Esophagus squamous epithelium (tissue), 5 donors: ENCODE data around the gene PDZRN4. TPM values are rescaled to one million over a fixed set of nuclear protein-coding genes. Genes with fewer than 3 reads are reported as not detected.
"Not testable (repeated sequence)": the region's sequence is repeated elsewhere in the genome, so short reads cannot be mapped to it uniquely, and the experiment has no call there.

Source experiments
- DNase-seq: peaks from one replicate; lab custom pipeline; 2025; lab: John Stamatoyannopoulos, UW
- H3K27ac ChIP-seq, 4 donors: fragments of 200-600 bp; sonication (generic); one replicate each; pipeline ENCODE4 v1.5.1; 2016 to 2019; ENCODE audit warnings: mild to moderate bottlenecking in 1 of 4
- H3K27me3 ChIP-seq, 4 donors: fragments of 200-600 bp; sonication (generic); 1 replicate in 3 of 4; 2 replicates in 1 of 4; pipeline versions ENCODE4 v1.5.1 to v1.6.0; 2017 to 2021; ENCODE audit warnings: antibody characterized with exemption in 1 of 4
- H3K36me3 ChIP-seq, 3 donors: fragments of 200-600 bp; sonication (generic); one replicate each; pipeline ENCODE4 v1.5.1; 2016 to 2019
- H3K4me1 ChIP-seq, 3 donors: fragments of 200-600 bp; sonication (generic); one replicate each; pipeline ENCODE4 v1.5.1; 2017 to 2019
- H3K4me3 ChIP-seq, 4 donors: fragments of 200-600 bp; sonication (generic); 1 replicate in 3 of 4; 2 replicates in 1 of 4; pipeline ENCODE4 v1.5.1; 2016 to 2019; ENCODE audit warnings: mild to moderate bottlenecking in 2 of 4, moderate library complexity in 1 of 4
- H3K9me3 ChIP-seq, 3 donors: fragments of 200-600 bp; sonication (generic); one replicate each; pipeline ENCODE4 v1.5.1; 2016 to 2019
- POLR2A ChIP-seq, 4 donors: fragments of 450-650 bp; IDR thresholded peaks; one replicate each; pipeline ENCODE4 v1.6.1; 2017; ENCODE audit warnings: antibody characterized with exemption in 4 of 4, mild to moderate bottlenecking in 4 of 4, moderate library complexity in 3 of 4
- WGBS, 2 donors: methylation state at CpG; one replicate each; pipeline ENCODE4 v1.1.5; 2018; 5-methylcytosine and 5-hydroxymethylcytosine counted together
- intact Hi-C: fragments of 100-400 bp; cut with DNase I; formaldehyde crosslinking; loops from one replicate; pipeline ENCODE4 v1.15.0; 2022
- total RNA-seq, 4 donors: library from RNA; depleted of rRNA; stranded (reverse); fragments of >200 nt; gene quantifications; one replicate each; pipeline ENCODE4 v1.1.0, GENCODE V29; 2016
- TF ChIP-seq, protein P1 (sequence below), 6 experiments: fragments of 450-650 bp in 4 of 6; fragments of 200-600 bp in 2 of 6; sonication (generic) in 2 of 6; IDR thresholded peaks; one replicate each; pipeline ENCODE4 v1.5.1; 2016 to 2019; ENCODE audit warnings: antibody characterized with exemption in 6 of 6, mild to moderate bottlenecking in 4 of 6, moderate library complexity in 4 of 6
- donor health status: DM: yes; HTN: yes; CAD: no.

PDZRN4 gene
- total RNA-seq, 4 donors from 2014 or later = 0.31 to 22.5 (median 2.1) TPM

DNA sequence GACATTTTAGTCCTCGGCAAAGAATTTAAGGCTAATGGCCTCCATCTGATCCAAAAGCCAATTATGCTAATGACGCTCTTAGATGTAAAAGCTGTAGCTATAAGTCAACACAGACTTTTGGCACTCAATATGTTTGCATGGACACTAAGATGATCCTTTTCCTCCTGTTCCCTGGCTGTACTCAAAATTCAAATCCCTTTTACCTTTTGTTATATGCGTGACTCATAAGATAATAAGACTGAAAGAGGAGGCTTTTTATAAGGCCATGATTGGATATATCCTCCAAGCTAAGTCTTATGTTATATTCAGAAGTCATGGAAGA, 89.8 kb downstream of the PDZRN4 start:
- Histone ChIP-seq H3K4me3 (no peak overlapping the region), H3K9me3 (no peaks in the 10 kb centered on the region), H3K27me3 (peaks cover 0 to 3% (median 0%) of the 10 kb centered on the region in 4 donors), H3K27ac (no peak overlapping the region), H3K36me3 (no peaks in the 10 kb centered on the region), H3K4me1 (peaks cover 0 to 4% (median 0%) of the 10 kb centered on the region in 3 donors)
- WGBS, 2 donors = 81 to 89% methylated on average over 3 of the region's 3 CpGs
- intact Hi-C loops = loop anchor here (10.0 kb wide), 1 partner anchor 747 kb away; no protein-coding TSS in a partner anchor
- TF ChIP-seq, protein P1, sequence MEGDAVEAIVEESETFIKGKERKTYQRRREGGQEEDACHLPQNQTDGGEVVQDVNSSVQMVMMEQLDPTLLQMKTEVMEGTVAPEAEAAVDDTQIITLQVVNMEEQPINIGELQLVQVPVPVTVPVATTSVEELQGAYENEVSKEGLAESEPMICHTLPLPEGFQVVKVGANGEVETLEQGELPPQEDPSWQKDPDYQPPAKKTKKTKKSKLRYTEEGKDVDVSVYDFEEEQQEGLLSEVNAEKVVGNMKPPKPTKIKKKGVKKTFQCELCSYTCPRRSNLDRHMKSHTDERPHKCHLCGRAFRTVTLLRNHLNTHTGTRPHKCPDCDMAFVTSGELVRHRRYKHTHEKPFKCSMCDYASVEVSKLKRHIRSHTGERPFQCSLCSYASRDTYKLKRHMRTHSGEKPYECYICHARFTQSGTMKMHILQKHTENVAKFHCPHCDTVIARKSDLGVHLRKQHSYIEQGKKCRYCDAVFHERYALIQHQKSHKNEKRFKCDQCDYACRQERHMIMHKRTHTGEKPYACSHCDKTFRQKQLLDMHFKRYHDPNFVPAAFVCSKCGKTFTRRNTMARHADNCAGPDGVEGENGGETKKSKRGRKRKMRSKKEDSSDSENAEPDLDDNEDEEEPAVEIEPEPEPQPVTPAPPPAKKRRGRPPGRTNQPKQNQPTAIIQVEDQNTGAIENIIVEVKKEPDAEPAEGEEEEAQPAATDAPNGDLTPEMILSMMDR (IDR thresholded peaks at IDR 0.05) = no peak
- TF ChIP-seq POLR2A (IDR thresholded peaks at IDR 0.05) = no peak
- DNase-seq = no peak

DNA sequence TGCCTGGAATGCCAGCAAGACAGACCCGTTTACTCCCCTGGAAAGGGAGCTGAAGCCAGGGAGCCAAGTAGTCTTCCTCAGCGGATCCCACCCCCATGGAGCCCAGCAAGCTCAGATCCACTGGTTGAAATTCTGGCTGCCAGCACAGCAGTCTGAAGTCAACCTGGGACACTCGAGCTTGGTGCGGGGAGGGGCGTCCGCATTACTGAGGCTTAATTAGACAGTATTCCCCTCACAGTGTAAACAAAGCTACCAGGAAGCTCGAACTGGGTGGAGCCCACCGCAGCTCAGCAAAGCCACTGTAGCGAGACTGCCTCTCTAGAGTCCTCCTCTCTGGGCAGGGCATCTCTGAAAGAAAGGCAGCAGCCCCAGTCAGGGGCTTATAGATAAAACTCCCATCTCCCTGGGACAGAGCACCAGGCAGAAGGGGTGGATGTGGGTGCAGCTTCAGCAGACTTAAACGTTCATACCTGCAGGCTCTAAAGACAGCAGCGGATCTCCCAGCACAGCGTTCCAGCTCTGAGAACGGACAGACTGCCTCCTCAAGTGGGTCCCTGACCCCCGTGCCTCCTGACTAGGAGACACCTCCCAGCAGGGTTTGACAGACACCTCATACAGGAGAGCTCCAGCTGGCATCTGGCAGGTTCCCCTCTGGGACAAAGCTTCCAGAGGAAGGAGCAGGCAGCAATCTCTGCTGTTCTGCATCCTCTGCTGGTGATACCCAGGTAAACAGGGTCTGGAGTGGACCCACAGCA, 92.4 kb downstream of the PDZRN4 start:
- WGBS, 2 donors = 69 to 94% methylated on average over 3 of the region's 14 CpGs
- H3K4me1 ChIP-seq, H3K36me3 ChIP-seq, H3K27me3 ChIP-seq, DNase-seq, intact Hi-C loops, H3K27ac ChIP-seq, H3K4me3 ChIP-seq, H3K9me3 ChIP-seq: not testable (repeated sequence)

DNA sequence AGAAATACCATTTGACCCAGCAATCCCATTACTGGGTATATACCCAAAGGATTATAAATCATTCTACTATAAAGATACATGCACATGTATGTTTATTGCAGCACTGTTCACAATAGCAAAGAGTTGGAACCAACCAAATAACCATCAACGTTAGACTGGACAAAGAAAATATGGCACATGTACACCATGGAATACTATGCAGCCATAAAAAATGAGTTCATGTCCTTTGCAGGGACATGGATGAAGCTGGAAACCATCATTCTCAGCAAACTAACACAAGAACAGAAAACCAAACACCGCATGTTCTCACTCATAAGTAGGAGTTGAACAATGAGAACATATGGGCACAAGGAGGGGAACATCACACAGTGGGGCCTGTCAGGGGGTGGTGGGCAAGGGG, 97.3 kb downstream of the PDZRN4 start:
- H3K4me3 ChIP-seq, H3K27ac ChIP-seq, H3K4me1 ChIP-seq, H3K27me3 ChIP-seq, intact Hi-C loops, DNase-seq, H3K36me3 ChIP-seq, H3K9me3 ChIP-seq: not testable (repeated sequence)
- WGBS, 2 donors = 66 to 73% methylated on average over 2 of the region's 2 CpGs

DNA sequence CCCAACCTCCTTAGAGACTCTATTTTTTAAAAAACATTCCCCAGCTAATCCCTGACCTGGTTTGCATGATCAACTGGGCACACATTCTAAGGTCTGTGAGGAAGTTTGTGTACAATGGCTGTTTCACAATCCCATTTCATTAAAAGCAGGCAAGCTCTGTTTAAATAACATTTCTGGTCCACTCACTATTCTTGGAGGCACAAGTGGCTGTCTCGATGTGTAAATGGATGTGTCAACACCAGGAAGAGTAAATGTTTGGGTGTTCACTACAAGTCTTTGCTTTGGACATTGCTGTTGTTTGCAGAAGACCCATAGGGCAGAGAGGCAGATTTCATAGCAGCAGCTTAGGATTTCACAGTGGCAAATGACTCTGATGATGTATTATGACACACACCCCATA, 98.3 kb downstream of the PDZRN4 start:
- Histone ChIP-seq H3K27ac (no peak overlapping the region), H3K27me3 (no peaks in the 10 kb centered on the region), H3K9me3 (no peaks in the 10 kb centered on the region), H3K4me3 (no peak overlapping the region), H3K4me1 (no peaks in the 10 kb centered on the region), H3K36me3 (no peaks in the 10 kb centered on the region)
- intact Hi-C loops = no loop called here
- WGBS, 2 donors = 0 to 6% methylated on average over 1 of the region's 1 CpG
- DNase-seq = no peak
- TF ChIP-seq POLR2A (IDR thresholded peaks at IDR 0.05) = no peak
- TF ChIP-seq, protein P1 (IDR thresholded peaks at IDR 0.05) = no peak

DNA sequence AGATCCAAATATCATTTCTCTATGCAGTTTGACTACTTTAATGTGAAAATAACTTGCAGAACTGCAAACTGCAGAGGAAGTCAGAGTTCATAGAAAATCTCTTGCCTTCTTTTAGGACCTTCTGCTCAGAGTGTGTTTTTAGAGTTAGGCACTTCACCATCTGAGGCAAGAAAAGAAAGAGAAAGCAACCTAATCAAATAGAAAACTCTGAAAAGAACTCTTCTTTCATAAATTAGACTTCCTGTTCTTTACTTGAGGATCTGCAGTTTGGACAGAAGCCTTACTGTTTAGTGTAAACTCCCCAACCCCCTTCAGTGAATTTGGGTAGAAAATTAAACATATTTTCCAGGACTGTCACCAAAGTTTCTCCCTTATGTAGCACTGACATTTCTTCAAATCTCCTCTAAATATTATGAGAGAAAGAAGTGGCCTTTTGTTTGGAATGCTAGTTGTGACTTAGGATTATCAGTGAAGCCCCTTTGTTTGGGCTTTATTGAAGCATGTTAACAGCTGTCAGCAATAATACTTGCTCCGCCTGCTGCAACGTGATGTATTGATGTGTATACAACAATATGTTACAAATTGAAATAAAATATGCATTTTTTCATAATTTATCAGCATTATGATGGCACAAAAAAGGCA, 99.5 kb downstream of the PDZRN4 start:
- intact Hi-C loops = no loop called here

More for the DNA sequence above, 99.5 kb downstream of the PDZRN4 start:
- Histone ChIP-seq H3K4me1 (peaks cover 0 to 7% (median 0%) of the 10 kb centered on the region in 3 donors), H3K36me3 (no peaks in the 10 kb centered on the region), H3K27ac (no peak overlapping the region), H3K9me3 (no peaks in the 10 kb centered on the region), H3K27me3 (no peaks in the 10 kb centered on the region), H3K4me3 (no peak overlapping the region)
- 49 to 60% methylated on average over 2 of the region's 2 CpGs for WGBS, 2 donors
- no peak for DNase-seq
- TF ChIP-seq, protein P1 (IDR thresholded peaks at IDR 0.05) = no peak
- TF ChIP-seq POLR2A (IDR thresholded peaks at IDR 0.05) = no peak
